SK-N-SH treated with all-trans-retinoic acid at 6 μM for 48 hours (cell line): Measurements from ENCODE around the gene LRRC56.

Experiments
- ATAC-seq: fragments of 200-7000 bp; cut with Tn5 transposase; 3 replicates; pipeline ENCODE4 v1.9.1; 2020; ENCODE audit warnings: mild to moderate bottlenecking, moderate library complexity
- ARNTL ChIP-seq: fragments of 450-650 bp; formaldehyde crosslinking; IDR thresholded peaks from 2 replicates; pipeline ENCODE4 v1.5.0; 2020; ENCODE audit warnings: low read depth, mild to moderate bottlenecking, moderate library complexity, borderline replicate concordance
- BACH2 ChIP-seq: fragments of 250-450 bp; sonication (Bioruptor Pico); IDR thresholded peaks from 2 replicates; pipeline ENCODE4 v1.9.0; 2021; ENCODE audit warnings: mild to moderate bottlenecking, borderline replicate concordance
- CSDC2 ChIP-seq: fragments of 250-450 bp; sonication (Bioruptor Pico); IDR thresholded peaks from 2 replicates; pipeline ENCODE4 v1.5.0; 2020; ENCODE audit warnings: mild to moderate bottlenecking, moderate library complexity
- CSRNP3 ChIP-seq: fragments of 250-450 bp; sonication (Bioruptor Pico); IDR thresholded peaks from 2 replicates; pipeline ENCODE4 v1.5.1; 2021; ENCODE audit warnings: mild to moderate bottlenecking, moderate library complexity
- ESRRG ChIP-seq: fragments of 250-450 bp; sonication (Bioruptor Pico); IDR thresholded peaks from 2 replicates; pipeline ENCODE4 v1.6.1; 2021; ENCODE audit warnings: mild to moderate bottlenecking
- GLIS3 ChIP-seq: fragments of 250-450 bp; sonication (Bioruptor Pico); IDR thresholded peaks from 2 replicates; pipeline ENCODE4 v1.5.0; 2020; ENCODE audit warnings: mild to moderate bottlenecking, moderate library complexity
- ISL1 ChIP-seq: fragments of 250-450 bp; sonication (Bioruptor Pico); IDR thresholded peaks from 2 replicates; pipeline ENCODE4 v2.1.2; 2022; ENCODE audit warnings: mild to moderate bottlenecking, moderate library complexity
- PATZ1 ChIP-seq: fragments of 250-450 bp; sonication (Bioruptor Pico); IDR thresholded peaks from 2 replicates; pipeline ENCODE4 v1.8.0; 2020; ENCODE audit warnings: mild to moderate bottlenecking, moderate library complexity, borderline replicate concordance
- POU6F1 ChIP-seq: fragments of 250-450 bp; sonication (Bioruptor Pico); IDR thresholded peaks from 2 replicates; pipeline ENCODE4 v1.8.0; 2021; ENCODE audit warnings: low read depth, mild to moderate bottlenecking, moderate library complexity, borderline replicate concordance
- PPARA ChIP-seq: fragments of 250-450 bp; sonication (Bioruptor Pico); IDR thresholded peaks from 2 replicates; pipeline ENCODE4 v1.5.0; 2020; ENCODE audit warnings: mild to moderate bottlenecking, borderline replicate concordance
- SNAI2 ChIP-seq: fragments of 250-450 bp; sonication (Bioruptor Pico); IDR thresholded peaks from 2 replicates; pipeline ENCODE4 v1.5.0; 2020; ENCODE audit warnings: mild to moderate bottlenecking, moderate library complexity
- TCF4 ChIP-seq: fragments of 250-450 bp; sonication (Bioruptor Pico); IDR thresholded peaks from 2 replicates; pipeline ENCODE4 v1.8.0; 2021; ENCODE audit warnings: mild to moderate bottlenecking, moderate library complexity, borderline replicate concordance
- ZC3H10 ChIP-seq: fragments of 250-450 bp; sonication (Bioruptor Pico); IDR thresholded peaks from 2 replicates; pipeline ENCODE4 v1.5.1; 2021; ENCODE audit warnings: mild to moderate bottlenecking, moderate library complexity
- ZFP3 ChIP-seq: fragments of 250-450 bp; sonication (Bioruptor Pico); IDR thresholded peaks from 2 replicates; pipeline ENCODE4 v1.5.0; 2020; ENCODE audit warnings: mild to moderate bottlenecking, moderate library complexity
- ZFP30 ChIP-seq: fragments of 450-650 bp; formaldehyde crosslinking; IDR thresholded peaks from 2 replicates; pipeline ENCODE4 v1.5.0; 2022; ENCODE audit warnings: mild to moderate bottlenecking, moderate library complexity
- ZNF565 ChIP-seq: fragments of 450-650 bp; formaldehyde crosslinking; conservative IDR thresholded peaks from 2 replicates; pipeline ENCODE4 v1.5.0; 2020; ENCODE audit warnings: low read depth, mild to moderate bottlenecking, moderate library complexity
- ZNF70 ChIP-seq: fragments of 450-650 bp; formaldehyde crosslinking; IDR thresholded peaks from 2 replicates; pipeline ENCODE4 v1.5.0; 2020; ENCODE audit warnings: mild to moderate bottlenecking, moderate library complexity
- ZNF8 ChIP-seq: fragments of 450-650 bp; formaldehyde crosslinking; IDR thresholded peaks from 2 replicates; pipeline ENCODE4 v1.5.0; 2020; ENCODE audit warnings: mild to moderate bottlenecking, moderate library complexity
- TF ChIP-seq, protein P1 (sequence below): fragments of 250-450 bp; sonication (Bioruptor Pico); IDR thresholded peaks from 2 replicates; pipeline ENCODE4 v1.5.1; 2020; ENCODE audit warnings: low read depth, mild to moderate bottlenecking, moderate library complexity

Gene LRRC56

GRCh38 chr11:555227-555779, 18.0 kb downstream of the LRRC56 start (continued):
- TF ChIP-seq PATZ1 (CRISPR knock-in tag) (no peak), CSRNP3 (CRISPR knock-in tag) (no peak)

- TF ChIP-seq ZC3H10 (CRISPR knock-in tag) = no peak
- no peak for TF ChIP-seq CSRNP3 (CRISPR knock-in tag)
- no peak for TF ChIP-seq ESRRG
- TF ChIP-seq ZNF565 (CRISPR knock-in tag) = no peak
- TF ChIP-seq PPARA (CRISPR knock-in tag) = no peak
- no peak for TF ChIP-seq ZNF8 (CRISPR knock-in tag)
- TF ChIP-seq ZNF70 = no peak
- no peak for TF ChIP-seq POU6F1 (CRISPR knock-in tag)
- no peak for TF ChIP-seq GLIS3 (CRISPR knock-in tag)
- TF ChIP-seq CSDC2 (CRISPR knock-in tag) = no peak
- TF ChIP-seq BACH2 = no peak
- no peak for TF ChIP-seq ZFP30
- no peak for TF ChIP-seq ARNTL (CRISPR knock-in tag)
- ATAC-seq = no peak
Observed at GRCh38 chr11:555780-556661, 18.7 kb downstream of the LRRC56 start.

- ATAC-seq = no peak
- no peak for TF ChIP-seq TCF4 (CRISPR knock-in tag)
- TF ChIP-seq CSDC2 (CRISPR knock-in tag) = no peak
- no peak for TF ChIP-seq ISL1 (CRISPR knock-in tag)
- no peak for TF ChIP-seq POU6F1 (CRISPR knock-in tag)
- no peak for TF ChIP-seq SNAI2
- TF ChIP-seq, protein P1, sequence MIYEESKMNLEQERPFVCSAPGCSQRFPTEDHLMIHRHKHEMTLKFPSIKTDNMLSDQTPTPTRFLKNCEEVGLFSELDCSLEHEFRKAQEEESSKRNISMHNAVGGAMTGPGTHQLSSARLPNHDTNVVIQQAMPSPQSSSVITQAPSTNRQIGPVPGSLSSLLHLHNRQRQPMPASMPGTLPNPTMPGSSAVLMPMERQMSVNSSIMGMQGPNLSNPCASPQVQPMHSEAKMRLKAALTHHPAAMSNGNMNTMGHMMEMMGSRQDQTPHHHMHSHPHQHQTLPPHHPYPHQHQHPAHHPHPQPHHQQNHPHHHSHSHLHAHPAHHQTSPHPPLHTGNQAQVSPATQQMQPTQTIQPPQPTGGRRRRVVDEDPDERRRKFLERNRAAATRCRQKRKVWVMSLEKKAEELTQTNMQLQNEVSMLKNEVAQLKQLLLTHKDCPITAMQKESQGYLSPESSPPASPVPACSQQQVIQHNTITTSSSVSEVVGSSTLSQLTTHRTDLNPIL (CRISPR knock-in tag) = no peak
- no peak for TF ChIP-seq ZFP3 (CRISPR knock-in tag)
- no peak for TF ChIP-seq PATZ1 (CRISPR knock-in tag)
- no peak for TF ChIP-seq ZNF8 (CRISPR knock-in tag)
- no peak for TF ChIP-seq ARNTL (CRISPR knock-in tag)
- TF ChIP-seq ZNF70 = no peak
- no peak for TF ChIP-seq CSRNP3 (CRISPR knock-in tag)
Observed at GRCh38 chr11:556662-557256, 19.4 kb downstream of the LRRC56 start.
